Rectal smooth muscle tissue (tissue), 1 donor: ENCODE data around the gene DAPK2.
"Not testable (repeated sequence)": the region's sequence is repeated elsewhere in the genome, so short reads cannot be mapped to it uniquely, and the experiment has no call there.

Experiments used
- H3K27ac ChIP-seq: one replicate; pipeline ENCODE4 v1.7.0; 2013; ENCODE audit warnings: low read depth, low read length, inconsistent platforms
- H3K27me3 ChIP-seq: one replicate; pipeline ENCODE4 v1.7.0; 2013; ENCODE audit warnings: low read length; ENCODE audit not compliant: control insufficient read depth, insufficient read depth
- H3K36me3 ChIP-seq: one replicate; pipeline ENCODE4 v1.7.0; 2013; ENCODE audit warnings: low read length; ENCODE audit not compliant: control insufficient read depth, insufficient read depth
- H3K4me1 ChIP-seq: one replicate; pipeline ENCODE4 v1.7.0; 2013; ENCODE audit warnings: low read length; ENCODE audit not compliant: control insufficient read depth, insufficient read depth
- H3K4me3 ChIP-seq: one replicate; pipeline ENCODE4 v1.7.0; 2013; ENCODE audit warnings: low read length
- H3K9ac ChIP-seq: one replicate; pipeline ENCODE4 v1.7.0; 2013; ENCODE audit warnings: low read length

Gene DAPK2

DNA sequence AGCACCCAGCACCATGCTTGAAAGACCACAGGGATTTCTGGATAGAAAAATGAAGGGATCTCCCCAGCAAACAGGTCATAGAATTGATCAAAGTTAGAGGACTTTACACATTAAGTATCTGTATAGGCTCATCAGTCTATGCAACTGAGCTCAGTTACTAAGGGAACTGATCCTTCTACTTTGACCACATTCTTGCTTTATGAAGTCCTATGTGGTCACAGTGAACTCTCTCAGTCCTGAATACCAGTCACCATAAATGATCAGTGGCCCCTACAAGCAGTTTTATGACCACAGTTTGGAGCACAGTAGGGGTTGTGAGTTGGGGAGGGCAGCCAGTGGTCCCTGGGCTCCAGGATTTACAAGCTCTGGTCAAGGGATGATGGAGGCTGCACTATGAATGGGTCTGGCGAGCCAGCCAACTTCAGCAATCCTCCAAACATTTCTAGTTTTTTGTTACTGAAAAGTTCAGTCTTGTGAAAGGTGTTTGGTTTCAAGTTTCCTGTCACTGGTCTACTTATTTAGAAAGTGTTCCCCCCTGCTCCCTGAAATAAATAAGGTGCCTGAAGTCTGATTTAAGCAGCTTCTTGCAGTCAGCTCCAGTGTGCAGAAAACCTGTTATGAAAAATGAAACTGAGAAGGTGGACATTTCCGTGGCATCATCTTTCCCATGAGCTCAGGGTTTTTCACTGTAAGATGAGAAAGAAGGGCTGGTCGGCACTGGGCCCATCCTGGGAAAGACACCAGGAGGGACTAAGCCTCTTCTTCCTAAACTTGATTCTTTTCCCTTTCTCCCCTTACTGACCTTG, 75.5 kb downstream of the DAPK2 start:
- Histone ChIP-seq H3K27ac (no peak overlapping the region), H3K9ac (no peak overlapping the region), H3K27me3 (no peaks in the 10 kb centered on the region), H3K4me1 (no peaks in the 10 kb centered on the region), H3K4me3 (no peak overlapping the region), H3K36me3 (no peaks in the 10 kb centered on the region)

DNA sequence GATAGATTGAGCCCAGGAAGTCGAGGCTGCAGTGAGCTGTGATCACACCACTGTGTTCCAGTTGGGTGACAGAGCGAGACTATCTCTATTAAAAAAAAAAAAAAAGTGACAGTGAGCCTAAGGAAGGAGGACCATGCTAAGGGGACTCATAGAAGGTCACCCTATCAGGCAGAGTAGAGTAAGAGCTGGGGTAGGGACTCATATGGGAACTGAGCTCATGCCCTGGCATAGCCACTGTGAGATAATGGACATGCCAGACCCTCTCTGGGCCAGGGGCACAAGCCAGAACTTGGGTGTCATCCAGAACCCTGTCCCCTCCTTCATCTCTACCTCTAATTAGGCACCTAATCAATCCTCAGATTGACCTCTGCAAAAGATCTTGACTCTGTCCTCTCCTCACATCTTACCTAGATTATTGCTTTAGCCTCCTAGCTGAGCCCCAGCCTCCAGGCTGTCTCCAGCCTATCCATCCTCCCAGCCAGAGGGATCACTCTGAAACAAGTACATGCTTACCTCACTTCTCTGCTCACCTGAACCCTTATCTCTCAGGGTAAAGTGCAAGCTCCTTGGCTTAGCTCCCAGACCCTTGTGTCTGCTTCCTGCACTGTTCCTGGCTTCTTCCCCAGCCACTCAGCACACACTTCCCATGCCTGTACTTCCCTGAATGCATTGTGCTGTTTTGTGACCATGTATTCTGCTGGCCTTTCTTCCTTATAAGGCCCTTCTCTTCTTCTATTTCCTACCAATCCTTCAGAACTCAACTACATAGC, 76.4 kb downstream of the DAPK2 start:
- Histone ChIP-seq H3K9ac (no peak overlapping the region), H3K4me3 (no peak overlapping the region), H3K27ac (no peak overlapping the region)

DNA sequence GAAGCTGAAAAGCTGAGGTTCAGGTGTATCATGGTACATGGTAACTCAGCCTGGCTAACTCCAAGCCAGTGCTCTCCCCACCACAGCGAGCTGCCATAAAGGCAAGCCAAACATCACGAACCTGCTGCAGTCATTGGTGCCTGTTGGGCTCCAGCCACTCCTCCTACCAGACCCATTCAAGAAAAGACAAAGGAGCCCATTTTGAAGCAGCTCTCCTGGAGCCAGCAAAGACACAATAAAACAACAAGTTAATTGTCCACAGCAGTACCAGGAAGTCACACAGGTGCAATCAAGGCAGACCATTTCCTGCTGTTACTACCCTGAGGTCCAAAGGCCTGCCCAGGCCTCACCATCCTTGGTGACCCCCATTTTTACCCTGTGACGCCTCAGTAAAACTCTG, 77.6 kb downstream of the DAPK2 start:
- Histone ChIP-seq H3K9ac (no peak overlapping the region), H3K27me3 (no peaks in the 10 kb centered on the region), H3K4me1 (no peaks in the 10 kb centered on the region), H3K36me3 (no peaks in the 10 kb centered on the region), H3K27ac (no peak overlapping the region), H3K4me3 (no peak overlapping the region)

More for the DNA sequence above, 76.4 kb downstream of the DAPK2 start:
- H3K27me3 ChIP-seq = no peaks in the 10 kb centered on the region
- H3K36me3 ChIP-seq = no peaks in the 10 kb centered on the region
- no peaks in the 10 kb centered on the region for H3K4me1 ChIP-seq

DNA sequence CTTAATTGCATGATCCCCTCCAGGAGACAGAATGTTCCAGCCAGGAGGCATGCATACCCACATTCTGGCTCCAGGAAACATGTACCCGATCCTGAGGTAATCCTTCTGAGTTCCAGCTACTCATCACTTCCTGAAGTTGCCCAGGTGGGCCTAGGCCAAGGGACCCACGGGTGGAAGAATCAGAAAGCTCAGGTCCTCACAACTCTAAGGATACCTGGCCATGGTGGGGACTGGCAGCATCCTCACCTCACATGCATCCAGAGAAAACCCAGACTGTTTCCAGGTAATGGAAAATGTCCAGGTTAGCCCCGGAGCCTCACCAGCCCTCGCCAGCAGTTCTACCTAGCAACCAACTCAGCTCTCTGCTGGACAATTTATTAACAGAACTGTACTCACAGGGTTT, 78.2 kb downstream of the DAPK2 start:
- no peaks in the 10 kb centered on the region for H3K36me3 ChIP-seq
- H3K27ac ChIP-seq = no peak overlapping the region
- H3K27me3 ChIP-seq = no peaks in the 10 kb centered on the region
- H3K4me3 ChIP-seq = no peak overlapping the region
- H3K9ac ChIP-seq = no peak overlapping the region
- no peaks in the 10 kb centered on the region for H3K4me1 ChIP-seq

DNA sequence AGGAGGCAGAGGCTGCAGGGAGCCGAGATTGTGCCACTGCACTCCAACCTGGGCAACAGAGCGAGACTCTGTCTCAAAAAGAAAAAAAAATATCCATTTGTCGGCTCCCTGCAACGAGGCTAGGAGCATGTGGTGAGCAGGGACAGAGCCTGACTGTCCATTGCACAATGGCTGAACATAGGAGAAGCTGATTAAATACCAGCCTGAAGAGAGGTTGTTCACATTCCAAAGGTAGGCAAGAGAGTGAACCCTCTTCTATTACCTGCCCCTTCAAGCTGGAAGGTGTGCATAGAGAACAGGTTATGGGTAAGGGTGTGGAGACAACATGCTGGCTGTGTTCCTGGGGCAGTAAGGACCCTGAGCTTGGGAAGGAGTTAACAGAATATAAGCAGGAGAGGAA, 78.7 kb downstream of the DAPK2 start:
- Histone ChIP-seq H3K27ac (no peak overlapping the region), H3K4me3 (no peak overlapping the region), H3K9ac (no peak overlapping the region), H3K27me3 (no peaks in the 10 kb centered on the region), H3K36me3 (no peaks in the 10 kb centered on the region), H3K4me1 (no peaks in the 10 kb centered on the region)

DNA sequence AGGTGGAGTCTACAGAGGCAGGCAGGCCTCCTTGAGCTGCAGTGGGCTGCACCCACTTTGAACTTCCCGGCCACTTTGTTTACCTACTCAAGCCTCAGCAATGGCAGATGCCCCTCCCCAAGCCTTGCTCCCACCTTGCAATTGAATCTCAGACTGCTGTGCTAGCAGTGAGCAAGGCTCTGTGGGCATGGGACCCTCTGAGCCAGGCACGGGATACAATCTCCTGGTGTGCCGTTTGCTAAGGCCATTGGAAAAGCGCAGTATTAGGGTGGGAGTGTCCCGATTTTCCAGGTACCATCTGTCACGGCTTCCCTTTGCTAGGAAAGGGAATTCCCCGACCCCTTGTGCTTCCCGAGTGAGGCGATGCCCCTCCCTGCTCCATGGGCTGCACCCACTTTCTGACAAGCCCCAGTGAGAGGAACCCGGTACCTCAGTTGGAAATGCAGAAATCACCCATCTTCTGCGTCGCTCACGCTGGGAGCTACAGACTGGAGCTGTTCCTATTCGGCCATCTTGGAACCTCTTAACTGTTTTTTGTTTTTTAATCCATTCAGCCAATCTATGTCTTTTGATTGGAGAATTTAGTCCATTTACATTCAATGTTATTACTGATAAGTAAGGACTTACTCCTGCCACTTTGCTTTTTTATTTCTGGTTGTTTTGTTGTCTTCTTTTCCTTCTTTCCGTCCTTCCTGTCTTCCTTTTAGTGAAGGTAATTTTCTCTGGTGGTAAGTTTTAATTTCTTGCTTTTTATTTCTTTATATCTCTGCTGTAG, 83.2 kb downstream of the DAPK2 start:
- H3K9ac ChIP-seq, H3K4me3 ChIP-seq, H3K27ac ChIP-seq, H3K36me3 ChIP-seq, H3K27me3 ChIP-seq, H3K4me1 ChIP-seq: not testable (repeated sequence)

DNA sequence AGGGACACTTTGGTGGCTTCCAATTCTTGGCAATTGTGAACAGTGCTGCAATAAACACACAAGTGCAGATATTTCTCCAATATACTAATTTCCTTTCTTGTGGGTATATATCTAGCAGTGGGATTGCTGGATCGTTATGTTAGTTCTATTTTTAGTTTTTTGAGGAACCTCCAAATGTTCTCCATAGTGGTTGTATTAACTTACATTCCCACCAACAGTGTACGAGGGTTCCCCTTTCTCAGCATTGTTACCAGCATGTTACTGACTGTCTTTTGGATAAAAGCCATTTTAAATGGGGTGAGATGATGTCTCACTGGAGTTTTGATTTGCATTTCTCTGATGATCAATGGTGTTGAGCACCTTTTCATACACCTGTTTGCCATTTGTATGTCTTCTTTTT, 92.8 kb downstream of the DAPK2 start:
- no peaks in the 10 kb centered on the region for H3K4me1 ChIP-seq
- H3K9ac ChIP-seq = no peak overlapping the region

DNA sequence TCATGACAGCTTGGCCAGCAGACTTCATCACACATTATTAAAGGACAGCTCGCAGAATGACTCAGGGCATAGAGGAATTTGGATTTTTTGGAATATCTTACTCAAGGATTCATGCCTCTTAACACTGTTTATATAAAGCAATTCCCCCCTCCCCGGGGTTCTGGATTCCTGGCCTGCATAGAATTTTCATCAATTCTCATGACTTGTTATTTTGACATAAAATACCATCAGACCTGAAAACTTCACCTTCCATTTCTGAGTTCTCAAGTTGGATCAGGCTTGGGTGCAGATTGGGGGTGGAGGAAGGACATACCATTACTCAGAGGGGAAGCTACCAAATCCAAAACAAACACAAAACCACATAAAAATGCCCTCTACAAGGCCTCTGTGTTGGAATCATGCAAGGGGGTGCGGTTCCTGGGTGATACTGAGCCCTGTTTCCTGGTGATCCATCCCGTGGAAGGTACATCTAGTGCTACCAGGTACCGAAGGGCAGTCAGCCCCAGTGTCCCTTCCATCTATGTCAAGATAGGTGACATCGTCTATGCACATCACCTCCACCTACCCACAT, 95.3 kb downstream of the DAPK2 start:
- Histone ChIP-seq H3K4me3 (no peak overlapping the region), H3K36me3 (no peaks in the 10 kb centered on the region), H3K27me3 (no peaks in the 10 kb centered on the region), H3K4me1 (no peaks in the 10 kb centered on the region), H3K9ac (no peak overlapping the region), H3K27ac (no peak overlapping the region)

More for the DNA sequence above, 92.8 kb downstream of the DAPK2 start:
- Histone ChIP-seq H3K36me3 (no peaks in the 10 kb centered on the region), H3K27me3 (no peaks in the 10 kb centered on the region), H3K27ac (no peak overlapping the region), H3K4me3 (no peak overlapping the region)

DNA sequence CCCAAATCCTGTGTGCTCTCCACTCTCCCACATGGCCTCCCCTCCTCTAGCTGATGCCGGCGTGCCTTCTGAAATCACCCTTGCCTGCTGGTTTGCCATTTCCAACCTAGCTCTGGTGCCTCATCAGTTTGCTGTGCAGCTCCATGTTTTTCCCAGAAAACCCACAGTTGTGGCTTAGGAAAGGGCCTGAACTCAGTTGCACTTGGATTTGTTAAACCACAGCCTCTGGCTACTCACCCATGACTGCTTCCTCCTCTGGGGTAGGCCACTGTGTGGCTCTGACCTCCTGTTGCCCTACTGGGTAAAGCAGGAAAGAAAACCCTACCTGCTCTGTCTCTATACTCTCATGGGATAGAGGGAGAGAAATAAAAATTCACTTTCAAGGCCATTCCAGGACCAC, 97.3 kb downstream of the DAPK2 start:
- no peak overlapping the region for H3K27ac ChIP-seq
- no peaks in the 10 kb centered on the region for H3K36me3 ChIP-seq
- no peak overlapping the region for H3K9ac ChIP-seq
- no peaks in the 10 kb centered on the region for H3K4me1 ChIP-seq
- no peaks in the 10 kb centered on the region for H3K27me3 ChIP-seq
- no peak overlapping the region for H3K4me3 ChIP-seq

DNA sequence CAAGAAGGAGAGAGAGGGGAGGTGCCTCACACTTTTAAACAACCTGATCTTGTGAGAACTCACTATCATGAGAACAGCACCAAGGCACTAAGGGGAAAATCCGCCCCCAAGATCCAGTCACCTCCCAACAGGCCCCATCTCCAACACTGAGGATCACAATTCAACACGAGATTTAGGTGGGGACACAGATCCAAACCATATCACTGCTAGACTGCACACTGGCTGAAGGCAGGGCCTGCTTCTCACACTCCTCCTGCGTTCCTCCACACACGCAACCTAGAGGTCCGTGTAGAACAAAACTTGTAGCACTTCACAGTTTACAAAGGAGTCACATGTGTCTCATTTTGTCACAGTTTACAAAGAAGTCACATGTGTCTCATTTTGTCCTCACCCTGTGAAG, 97.8 kb downstream of the DAPK2 start:
- Histone ChIP-seq H3K4me1 (no peaks in the 10 kb centered on the region), H3K9ac (no peak overlapping the region), H3K4me3 (no peak overlapping the region), H3K27me3 (no peaks in the 10 kb centered on the region), H3K27ac (no peak overlapping the region), H3K36me3 (no peaks in the 10 kb centered on the region)

DNA sequence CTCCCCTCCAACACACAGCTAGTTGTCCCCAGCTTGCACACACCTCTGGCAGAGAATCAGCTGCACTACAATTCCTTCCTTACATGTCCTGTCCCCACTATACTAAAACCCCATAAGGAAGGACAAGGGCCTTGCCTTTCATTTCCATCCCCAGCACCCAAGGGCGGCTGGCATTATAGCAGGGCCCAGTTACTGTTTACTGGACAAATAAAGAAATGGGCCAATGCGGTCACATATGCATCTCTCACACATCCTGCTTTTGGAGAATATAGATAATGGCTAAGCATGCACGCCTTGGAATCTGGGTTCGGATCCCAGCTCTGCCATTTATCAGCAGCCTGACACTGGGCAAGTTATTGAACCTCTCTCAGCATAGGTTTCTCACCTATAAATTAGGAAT, 99.1 kb downstream of the DAPK2 start:
- Histone ChIP-seq H3K4me3 (no peak overlapping the region), H3K36me3 (no peaks in the 10 kb centered on the region), H3K27me3 (no peaks in the 10 kb centered on the region), H3K9ac (no peak overlapping the region), H3K27ac (no peak overlapping the region), H3K4me1 (no peaks in the 10 kb centered on the region)

DNA sequence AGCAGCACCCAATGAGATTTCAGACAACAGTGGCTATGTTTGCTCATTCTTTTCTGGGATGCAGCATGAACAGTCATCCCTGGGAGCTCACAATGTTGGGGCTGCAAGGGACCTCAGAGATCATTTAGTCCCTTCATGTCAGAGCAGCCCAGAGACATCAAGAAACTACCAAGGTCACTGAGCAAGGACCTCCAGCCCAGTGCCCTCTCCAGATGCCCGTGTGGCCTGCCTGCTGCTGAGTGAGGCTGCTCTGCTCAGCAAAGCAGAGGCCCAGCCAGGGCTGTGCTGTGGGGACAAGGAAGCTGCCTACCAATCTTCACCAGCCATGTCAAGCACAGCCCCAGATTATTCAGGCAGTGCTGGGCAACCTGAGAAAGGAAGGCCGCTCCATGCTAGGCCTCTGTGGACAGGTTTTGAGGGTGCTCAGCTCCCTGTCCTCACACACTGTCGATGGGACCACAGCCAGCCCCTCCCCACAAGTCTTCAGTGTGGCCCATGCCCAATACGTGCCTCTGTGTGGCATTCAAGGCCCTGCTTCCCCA, 99.7 kb downstream of the DAPK2 start:
- H3K36me3 ChIP-seq = no peaks in the 10 kb centered on the region
- H3K27me3 ChIP-seq = no peaks in the 10 kb centered on the region
- H3K9ac ChIP-seq = no peak overlapping the region
- H3K4me1 ChIP-seq = no peaks in the 10 kb centered on the region
- no peak overlapping the region for H3K27ac ChIP-seq
- H3K4me3 ChIP-seq = no peak overlapping the region
